HG03521 (cell line): Measurements from ENCODE around the gene VKORC1.
"Not testable (repeated sequence)": the region's sequence is repeated elsewhere in the genome, so short reads cannot be mapped to it uniquely, and the experiment has no call there.

Experiments
- ATAC-seq: cut with Tn5 transposase; IDR thresholded peaks from one replicate; pipeline ENCODE4 v1.9.1; 2021; ENCODE audit warnings: mild to moderate bottlenecking, moderate library complexity; ENCODE audit not compliant: unreplicated experiment

The VKORC1 gene

DNA sequence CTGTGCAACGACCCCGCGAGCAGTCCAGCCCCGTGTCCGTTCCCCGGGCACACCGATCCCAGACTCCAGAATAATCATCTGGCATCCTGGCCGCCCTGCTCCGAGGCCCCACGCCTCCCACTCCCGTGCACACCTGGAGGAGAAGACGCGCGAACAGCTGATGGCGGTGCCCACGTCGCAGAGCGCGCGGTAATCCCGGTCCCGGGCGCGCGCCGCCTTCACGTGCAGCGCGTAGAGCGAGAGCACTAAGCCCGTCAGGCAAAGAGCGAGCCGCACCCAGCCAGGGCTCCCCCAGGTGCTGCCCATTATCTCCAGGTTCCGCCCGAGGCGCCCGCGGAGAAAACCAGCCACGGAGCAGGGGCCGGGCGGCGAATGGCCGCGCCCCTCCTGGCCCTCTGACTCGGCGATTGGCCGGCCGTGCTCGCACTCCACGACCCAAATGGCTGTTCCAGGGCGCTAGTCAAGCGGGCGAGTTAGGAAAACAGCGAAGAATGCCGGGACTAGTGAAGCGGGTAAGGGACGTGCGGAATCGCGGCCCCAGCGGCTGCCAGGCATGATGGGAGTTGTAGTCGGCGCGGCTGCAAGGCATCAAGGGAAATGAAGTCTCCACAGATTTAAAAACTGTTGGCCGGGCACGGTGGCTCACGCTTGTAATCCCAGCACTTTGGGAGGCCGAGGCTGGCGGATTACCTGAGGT, at the start of gene VKORC1:
Gene VKORC1, minus strand, starts transcription at position 374 of the 697 bp plus-strand sequence. Its CDS starts 68 bp downstream, at position 306.
- ATAC-seq, result peak; percentile 84

DNA sequence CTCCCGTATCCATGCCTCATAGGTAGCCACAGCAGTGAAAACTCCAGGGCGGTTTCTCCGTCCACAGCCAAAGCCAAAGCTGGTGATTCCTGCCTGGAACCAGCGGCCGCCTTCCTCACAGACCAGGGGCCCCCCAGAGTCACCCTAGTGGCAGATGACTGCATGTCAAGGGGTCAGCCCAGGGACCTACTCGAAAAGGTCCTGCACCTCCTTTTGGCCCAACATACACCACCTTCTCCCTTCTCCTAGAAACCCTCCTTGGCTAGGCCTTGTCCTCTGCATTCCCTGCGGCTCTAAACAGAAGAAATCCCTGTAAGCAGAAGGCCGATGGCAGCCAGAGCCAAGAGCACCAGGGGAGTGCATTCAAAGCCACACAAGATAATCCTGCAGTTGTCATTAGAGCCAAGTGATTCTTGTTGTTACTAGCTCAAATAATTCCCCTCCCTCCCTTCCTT, 49.1 kb upstream of the VKORC1 start:
- ATAC-seq, result no peak

GRCh38 chr16:31143011-31143693, 48.6 kb upstream of the VKORC1 start:
- no peak for ATAC-seq

DNA sequence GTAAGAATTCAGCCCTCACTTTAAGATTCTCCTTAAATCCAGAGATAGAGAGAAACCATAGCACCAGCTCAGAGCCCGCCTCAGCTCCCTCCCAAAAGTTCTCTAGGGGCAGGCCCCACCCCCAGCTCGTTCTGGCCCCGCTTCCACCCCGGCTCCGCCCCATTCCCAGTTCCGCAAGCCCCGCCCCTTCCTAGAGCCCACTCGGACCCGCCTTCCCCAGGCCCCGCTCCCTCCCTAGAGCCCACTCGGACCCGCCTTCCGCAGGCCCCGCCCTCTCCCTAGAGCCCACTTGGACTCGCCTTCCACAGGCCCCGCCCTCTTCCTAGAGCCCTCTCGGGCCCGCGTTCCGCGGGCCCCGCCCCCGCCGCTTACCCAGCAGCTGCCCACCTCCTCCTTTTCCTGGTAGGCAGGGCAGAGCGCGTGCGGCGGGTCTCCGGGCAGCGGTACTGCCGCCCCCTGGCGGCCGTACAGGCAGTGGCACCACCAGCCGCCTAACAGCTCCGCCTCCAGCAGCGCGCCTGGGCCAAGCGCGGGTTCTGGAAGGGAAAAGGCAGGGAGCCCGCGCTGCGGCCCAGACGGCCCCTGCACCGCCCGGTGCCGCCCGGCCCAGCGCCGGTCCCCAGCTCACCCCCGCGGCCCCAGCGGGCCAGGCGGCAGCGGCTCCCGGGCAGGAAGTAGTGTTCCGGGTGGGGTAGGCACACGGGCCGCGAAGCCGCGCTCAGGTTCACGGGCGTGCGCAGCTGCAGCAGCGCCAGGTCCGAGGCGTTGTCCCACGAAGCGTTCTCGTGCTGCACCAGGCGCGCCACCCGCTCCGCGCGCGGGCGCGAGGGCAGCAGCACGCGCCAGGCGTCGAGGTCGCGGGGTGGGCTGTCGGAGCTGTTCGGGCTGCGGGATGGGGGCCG, 47.8 kb upstream of the VKORC1 start:
- peak; percentile 86 for ATAC-seq

GRCh38 chr16:31141489-31142108, 47.0 kb upstream of the VKORC1 start:
- no peak for ATAC-seq

DNA sequence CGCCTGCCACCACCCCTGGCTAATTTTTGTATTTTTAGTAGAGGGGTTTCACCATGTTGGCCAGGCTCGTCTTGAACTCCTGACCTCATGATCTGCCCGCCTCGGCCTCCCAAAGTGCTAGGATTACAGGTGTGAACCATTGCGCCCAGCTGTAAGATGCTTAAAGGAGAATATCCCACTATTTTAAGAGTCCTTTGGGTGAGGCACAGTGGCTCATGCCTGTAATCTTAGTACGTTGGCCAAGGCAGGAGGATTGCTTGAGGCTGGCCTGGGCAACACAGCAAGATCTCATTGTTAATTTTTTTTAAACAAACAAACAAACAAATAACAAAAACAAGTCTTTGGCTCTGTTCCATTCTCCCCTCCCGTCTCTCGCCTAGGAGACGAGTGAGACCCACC, 46.5 kb upstream of the VKORC1 start:
- ATAC-seq, result not testable (repeated sequence)

DNA sequence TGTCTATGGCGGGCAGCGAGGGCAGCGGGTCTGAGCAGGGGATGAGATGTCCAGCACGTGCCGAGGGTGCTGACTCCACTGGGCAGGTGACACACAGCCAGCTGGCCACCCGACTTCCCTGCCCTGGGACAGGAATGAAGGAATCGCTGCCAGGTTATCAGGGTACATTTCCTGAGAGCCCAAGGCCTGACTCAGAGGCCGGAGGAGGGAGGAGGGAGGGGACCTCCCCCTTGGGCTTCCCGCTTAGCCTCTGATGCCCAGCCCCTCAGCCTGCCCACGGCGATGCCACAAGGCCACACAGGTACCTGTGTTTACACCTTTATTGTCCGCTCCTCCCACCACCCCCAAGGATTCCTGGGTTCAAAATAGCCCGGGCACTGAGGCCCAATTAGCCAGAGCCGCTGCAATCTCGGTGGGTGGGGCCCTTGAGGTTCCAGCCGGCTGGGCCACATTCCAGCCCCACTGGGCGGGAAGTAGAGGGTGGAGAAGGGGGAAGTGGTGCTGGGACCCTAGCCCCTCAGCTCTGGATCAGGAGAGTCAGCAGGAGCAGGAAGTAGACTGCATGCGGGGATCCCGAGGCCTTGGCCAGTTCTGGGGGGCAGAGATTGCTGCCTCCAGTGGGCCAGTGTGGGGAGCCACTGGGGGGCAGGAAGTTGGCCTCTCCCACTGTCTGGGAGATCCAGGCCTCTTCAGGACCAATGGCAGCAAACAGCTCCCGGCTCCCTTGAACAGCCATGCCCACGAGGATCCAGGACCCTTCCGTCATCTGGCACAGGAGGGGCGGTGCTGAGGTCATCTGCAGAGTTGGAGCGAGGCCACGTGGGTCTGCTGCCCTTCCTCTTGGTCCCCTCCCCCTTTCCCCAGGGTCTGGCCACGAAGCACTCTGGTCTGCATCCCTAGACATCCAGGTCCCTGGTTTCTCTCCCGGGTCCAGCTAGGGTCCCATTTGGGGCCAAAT, 44.3 kb upstream of the VKORC1 start:
- ATAC-seq, result no peak

- ATAC-seq, result not testable (repeated sequence)
Observed at GRCh38 chr16:31136822-31137499, 42.4 kb upstream of the VKORC1 start.

DNA sequence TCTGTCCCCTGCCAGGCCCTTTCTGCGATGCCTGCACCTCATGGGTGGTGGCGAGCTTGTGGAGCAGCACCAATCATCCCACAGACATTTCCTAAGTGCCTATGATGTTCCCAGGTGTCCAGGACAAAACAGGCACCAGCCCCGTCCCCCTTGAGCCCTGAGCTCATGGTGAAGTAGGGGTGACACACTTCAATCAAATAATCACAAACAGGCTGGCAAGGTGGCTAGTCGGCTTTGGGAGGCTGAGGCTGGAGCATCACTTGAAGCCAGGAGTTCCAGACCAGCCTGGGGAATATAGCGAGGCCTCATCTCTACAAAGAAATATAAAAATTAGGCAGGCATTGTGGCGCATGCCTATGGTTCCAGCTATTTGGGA, 41.7 kb upstream of the VKORC1 start:
- ATAC-seq, result no peak

DNA sequence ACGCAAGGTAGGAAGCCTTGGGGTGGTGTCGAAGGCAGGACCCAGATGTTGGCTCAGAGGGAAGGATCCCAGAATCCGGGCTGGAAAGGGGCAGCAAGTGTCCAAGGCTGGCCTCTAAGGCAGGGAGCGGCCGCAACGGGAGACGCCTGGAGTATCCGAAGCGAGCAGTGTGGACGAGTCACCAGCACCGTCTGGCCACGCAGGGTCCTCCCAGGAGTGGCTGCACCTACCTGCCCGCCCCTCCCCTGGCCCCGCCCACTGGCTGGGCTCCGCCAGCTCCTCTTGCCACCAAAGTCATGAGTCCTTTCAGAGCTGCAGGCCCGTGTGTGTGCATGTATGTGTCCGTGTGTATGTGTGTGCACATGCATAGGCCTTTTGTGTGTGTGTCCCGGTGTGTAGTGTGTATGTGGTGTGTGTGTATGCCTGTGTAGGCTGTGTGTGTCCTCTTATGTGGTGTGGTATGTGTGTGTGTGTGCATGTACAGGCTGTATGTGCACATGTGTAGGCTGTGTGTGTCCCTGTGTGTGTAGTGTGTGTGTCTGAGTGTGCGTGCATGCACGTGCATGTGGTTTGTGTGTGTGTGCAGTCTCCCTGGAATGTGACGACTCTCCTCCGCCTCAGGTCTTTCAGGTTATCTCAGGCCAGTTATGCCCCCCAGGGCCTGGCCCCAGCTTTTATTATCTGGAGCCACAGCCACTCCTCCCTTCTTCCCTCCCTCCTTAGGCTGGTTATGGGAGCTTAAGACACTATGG, 41.1 kb upstream of the VKORC1 start, which contains the start of gene PRSS8:
Gene PRSS8, minus strand, starts transcription at position 193 of the 752 bp plus-strand sequence. CDS start 229 bp downstream, outside the sequence.
- ATAC-seq, result no peak

- no peak for ATAC-seq
Observed at GRCh38 chr16:31134625-31135534, 40.3 kb upstream of the VKORC1 start.

- ATAC-seq, result no peak
Observed at GRCh38 chr16:31134091-31134571, 39.5 kb upstream of the VKORC1 start.

DNA sequence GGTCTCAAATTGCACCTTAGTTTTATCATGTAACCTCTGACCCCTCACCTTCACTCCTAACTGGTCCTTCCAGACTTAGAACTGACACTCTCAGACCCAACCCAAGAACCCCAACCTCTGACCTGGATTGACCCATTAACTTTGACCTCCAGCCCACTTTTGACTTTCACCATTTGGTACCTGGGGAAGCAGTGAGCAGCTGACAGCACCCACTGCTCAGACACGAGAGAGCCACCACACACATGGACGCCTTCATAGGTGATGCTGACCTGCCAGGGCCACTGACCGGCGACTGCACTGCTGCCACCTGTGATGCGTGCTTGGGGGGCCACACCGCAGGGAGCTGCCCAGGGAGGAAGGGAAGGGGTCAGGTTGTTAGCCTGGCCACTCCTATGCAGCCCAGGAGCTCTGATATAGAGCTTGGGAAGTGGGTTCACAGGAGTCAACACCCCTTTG, 38.5 kb upstream of the VKORC1 start:
- no peak for ATAC-seq

DNA sequence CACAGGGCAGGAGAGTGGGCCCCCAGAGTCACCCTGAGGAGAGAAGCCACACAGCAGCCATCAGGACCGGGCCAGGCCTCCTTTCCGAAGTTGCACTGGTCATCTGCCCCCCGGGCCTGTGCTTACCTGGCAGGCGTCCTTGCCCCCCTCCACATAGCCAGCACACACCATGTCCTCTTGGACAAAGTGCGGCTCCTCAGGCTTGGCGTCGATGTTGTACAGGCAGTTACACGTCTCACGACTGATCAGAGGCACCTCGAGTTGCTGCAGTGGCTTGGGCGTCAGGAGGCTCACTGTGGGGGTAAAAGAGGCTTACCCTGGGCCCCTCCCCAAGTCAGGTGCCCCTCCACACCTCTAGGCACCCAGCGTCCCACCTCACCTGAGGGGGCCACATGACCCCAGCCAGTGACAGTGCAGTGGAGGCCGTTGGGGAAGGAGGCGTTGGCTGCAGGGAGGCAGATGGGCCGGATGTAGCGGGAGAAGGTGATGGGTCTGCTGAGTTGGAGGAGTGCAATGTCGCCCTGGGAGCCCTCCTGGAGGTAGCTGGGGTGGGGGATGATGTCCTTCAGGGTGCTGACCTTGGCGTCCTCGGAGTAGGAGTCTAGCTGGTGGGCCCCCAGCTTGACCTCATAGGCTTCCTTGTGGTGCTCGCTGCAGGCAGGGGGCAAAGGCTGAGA, 37.8 kb upstream of the VKORC1 start:
- no peak for ATAC-seq

- ATAC-seq, result no peak
Observed at GRCh38 chr16:31131841-31132271, 37.3 kb upstream of the VKORC1 start.

DNA sequence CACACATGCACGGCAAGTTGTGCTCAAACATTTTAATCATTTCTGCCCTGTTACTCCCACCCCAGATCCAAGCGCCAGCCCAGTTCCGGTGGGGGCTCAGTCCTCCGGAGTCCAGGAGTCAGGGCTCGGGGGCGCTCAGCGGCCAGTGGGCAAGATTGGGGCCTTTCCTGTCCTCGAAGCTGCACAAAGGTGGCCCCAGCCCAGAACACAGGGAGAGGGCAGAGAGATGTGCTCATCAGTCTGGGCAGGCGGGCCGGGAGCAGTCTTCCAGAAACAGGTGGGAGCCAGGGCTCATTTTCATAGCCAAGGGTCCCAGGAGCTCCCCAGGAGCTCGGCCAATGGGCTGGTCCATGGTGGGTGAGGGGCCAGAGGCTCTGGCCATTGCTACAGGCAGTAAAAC, 36.8 kb upstream of the VKORC1 start:
- ATAC-seq, result no peak

DNA sequence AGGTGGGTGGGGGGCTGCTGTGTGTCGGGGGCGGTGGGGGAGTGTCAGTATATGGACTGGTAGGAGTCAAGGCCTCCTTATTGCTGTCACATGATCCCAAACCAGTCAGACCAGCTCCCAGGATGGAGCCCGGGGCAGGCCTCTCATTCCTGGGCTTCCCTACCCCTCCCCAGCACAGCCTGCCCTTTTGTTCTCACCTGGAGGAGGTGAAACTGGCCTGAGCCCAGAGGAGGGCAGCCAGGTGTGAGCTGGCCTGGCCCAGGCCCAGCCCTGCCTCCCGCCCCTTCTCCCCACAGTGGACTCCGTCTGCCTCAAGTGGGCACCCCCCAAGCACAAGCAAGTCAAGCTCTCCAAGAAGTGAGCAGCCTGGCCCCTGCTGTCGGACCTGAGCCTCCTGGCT, 36.3 kb upstream of the VKORC1 start:
- no peak for ATAC-seq
